ENCODE measurements around the gene FAM222A. TPM values are rescaled to one million over a fixed set of nuclear protein-coding genes. Genes with fewer than 3 reads are reported as not detected.
A peak's percentile ranks its signal among the peaks of the same experiment; 100 is the strongest.

FAM222A gene
- total RNA-seq, 6 experiments from 2014 or later: 0.34 to 4.3 (median 1.2) TPM

- ATAC-seq (no peak), DNase-seq (no peak)
- Histone ChIP-seq H3K9me3 (no peaks in the 10 kb centered on the region), H3K27ac (no peak overlapping the region), H3K36me3 (no peaks in the 10 kb centered on the region), H3K27me3 (no peaks in the 10 kb centered on the region), H3K4me1 (peaks cover 0 to 38% (median 8%) of the 10 kb centered on the region in 4 donors), H3K4me3 (no peak overlapping the region)
- intact Hi-C loops (cut with DNase I): no loop called here
- WGBS (ENCODE audit: insufficient coverage, low coverage, low lambda C conversion rate, missing lambda C conversion rate): 23% methylated on average over 5 of the region's 7 CpGs
- TF ChIP-seq, protein P1, sequence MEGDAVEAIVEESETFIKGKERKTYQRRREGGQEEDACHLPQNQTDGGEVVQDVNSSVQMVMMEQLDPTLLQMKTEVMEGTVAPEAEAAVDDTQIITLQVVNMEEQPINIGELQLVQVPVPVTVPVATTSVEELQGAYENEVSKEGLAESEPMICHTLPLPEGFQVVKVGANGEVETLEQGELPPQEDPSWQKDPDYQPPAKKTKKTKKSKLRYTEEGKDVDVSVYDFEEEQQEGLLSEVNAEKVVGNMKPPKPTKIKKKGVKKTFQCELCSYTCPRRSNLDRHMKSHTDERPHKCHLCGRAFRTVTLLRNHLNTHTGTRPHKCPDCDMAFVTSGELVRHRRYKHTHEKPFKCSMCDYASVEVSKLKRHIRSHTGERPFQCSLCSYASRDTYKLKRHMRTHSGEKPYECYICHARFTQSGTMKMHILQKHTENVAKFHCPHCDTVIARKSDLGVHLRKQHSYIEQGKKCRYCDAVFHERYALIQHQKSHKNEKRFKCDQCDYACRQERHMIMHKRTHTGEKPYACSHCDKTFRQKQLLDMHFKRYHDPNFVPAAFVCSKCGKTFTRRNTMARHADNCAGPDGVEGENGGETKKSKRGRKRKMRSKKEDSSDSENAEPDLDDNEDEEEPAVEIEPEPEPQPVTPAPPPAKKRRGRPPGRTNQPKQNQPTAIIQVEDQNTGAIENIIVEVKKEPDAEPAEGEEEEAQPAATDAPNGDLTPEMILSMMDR (IDR thresholded peaks at IDR 0.05): no peak
- no peak for TF ChIP-seq POLR2A (IDR thresholded peaks at IDR 0.05)
Measured at GRCh38 chr12:109678719-109679118, 34.9 kb upstream of the FAM222A start.

GRCh38 chr12:109679501-109680263 is 33.9 kb upstream of the FAM222A start:
- H3K9me3 ChIP-seq: no peaks in the 10 kb centered on the region
- WGBS (ENCODE audit: insufficient coverage, low coverage, low lambda C conversion rate, missing lambda C conversion rate): 45% methylated on average over 6 of the region's 8 CpGs
- H3K27ac ChIP-seq: no peak overlapping the region
- H3K4me3 ChIP-seq: no peak overlapping the region
- peaks cover 0 to 38% (median 8%) of the 10 kb centered on the region in 4 donors for H3K4me1 ChIP-seq
- H3K36me3 ChIP-seq: no peaks in the 10 kb centered on the region
- intact Hi-C loops (cut with DNase I): no loop called here
- TF ChIP-seq, protein P1 (IDR thresholded peaks at IDR 0.05): no peak
- no peak for TF ChIP-seq POLR2A (IDR thresholded peaks at IDR 0.05)
- ATAC-seq (no peak), DNase-seq (peak in 1 of 3 donors; percentile 35)
- H3K27me3 ChIP-seq: no peaks in the 10 kb centered on the region

GRCh38 chr12:109680264-109681005 is 33.2 kb upstream of the FAM222A start:
- 41% methylated on average over 3 of the region's 4 CpGs for WGBS (ENCODE audit: insufficient coverage, low coverage, low lambda C conversion rate, missing lambda C conversion rate)
- Histone ChIP-seq H3K27ac (no peak overlapping the region), H3K9me3 (no peaks in the 10 kb centered on the region), H3K4me1 (peaks cover 0 to 38% (median 8%) of the 10 kb centered on the region in 4 donors), H3K4me3 (no peak overlapping the region), H3K27me3 (no peaks in the 10 kb centered on the region), H3K36me3 (no peaks in the 10 kb centered on the region)
- no peak for TF ChIP-seq POLR2A (IDR thresholded peaks at IDR 0.05)
- TF ChIP-seq, protein P1 (IDR thresholded peaks at IDR 0.05): no peak
- peak in 1 of 3 donors; percentile 63 for DNase-seq
- intact Hi-C loops (cut with DNase I): no loop called here
- ATAC-seq: peak; percentile 65 to 71 (median 67)

GRCh38 chr12:109681986-109682707 is 31.5 kb upstream of the FAM222A start:
- Histone ChIP-seq H3K27ac (no peak overlapping the region), H3K9me3 (no peaks in the 10 kb centered on the region), H3K27me3 (no peaks in the 10 kb centered on the region), H3K4me1 (peaks cover 0 to 38% (median 8%) of the 10 kb centered on the region in 4 donors), H3K36me3 (no peaks in the 10 kb centered on the region), H3K4me3 (no peak overlapping the region)
- peak; percentile 79 to 84 (median 82) for ATAC-seq
- TF ChIP-seq, protein P1 (IDR thresholded peaks at IDR 0.05): no peak
- TF ChIP-seq POLR2A (IDR thresholded peaks at IDR 0.05): no peak
- no peak for DNase-seq
- 46% methylated on average over 5 of the region's 7 CpGs for WGBS (ENCODE audit: insufficient coverage, low coverage, low lambda C conversion rate, missing lambda C conversion rate)
- intact Hi-C loops (cut with DNase I): no loop called here

Data from right lobe of liver (tissue), 6 donors.